Mononuclear cell (primary cell): ENCODE results near the gene MB21D2. TPM values are rescaled to one million over a fixed set of nuclear protein-coding genes. Genes with fewer than 3 reads are reported as not detected.

Experiments used
- H3K27me3 ChIP-seq: 2 replicates; pipeline ENCODE4 v1.6.0; 2011; ENCODE audit warnings: low read length, control low read depth; ENCODE audit not compliant: insufficient read depth
- H3K4me1 ChIP-seq: 2 replicates; pipeline ENCODE4 v1.5.1; 2011; ENCODE audit warnings: mild to moderate bottlenecking, low read length, control low read depth; ENCODE audit not compliant: insufficient read depth
- H3K4me3 ChIP-seq: 2 replicates; pipeline ENCODE4 v1.5.1; 2011; ENCODE audit warnings: mild to moderate bottlenecking, low read length, moderate library complexity
- H3K9me3 ChIP-seq: 2 replicates; pipeline ENCODE4 v1.5.1; 2011; ENCODE audit warnings: low read depth, mild to moderate bottlenecking, control low read depth, low read length
- total RNA-seq: library from RNA; depleted of rRNA; stranded (reverse); fragments of >200 nt; gene quantifications from one replicate; pipeline ENCODE4 v1.2.3, GENCODE V29; 2012

MB21D2 gene
- total RNA-seq, 1 donor = 8.7 TPM

DNA sequence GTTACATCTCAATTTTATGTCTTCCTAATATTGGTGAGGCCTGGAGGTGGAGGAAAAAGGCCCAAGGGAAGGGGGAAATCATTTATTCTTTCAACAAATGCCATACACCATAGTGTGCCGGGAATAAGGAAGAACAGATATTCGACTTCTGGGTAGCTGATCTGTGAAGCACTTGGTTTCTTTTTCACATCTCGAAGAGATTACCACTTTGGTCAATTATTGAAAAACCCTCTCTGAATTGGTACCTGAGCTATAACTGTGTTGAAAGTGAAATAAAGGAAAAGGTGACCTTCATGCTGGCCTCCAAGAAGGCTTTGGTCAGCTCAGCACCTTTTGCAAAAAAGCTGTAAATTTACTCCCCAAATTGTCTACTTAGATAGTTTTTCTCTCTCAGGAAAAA is 14.2 kb upstream of the MB21D2 start:
- Histone ChIP-seq H3K4me1 (peaks cover 12% of the 10 kb centered on the region), H3K4me3 (no peak overlapping the region), H3K27me3 (no peaks in the 10 kb centered on the region), H3K9me3 (no peaks in the 10 kb centered on the region)

DNA sequence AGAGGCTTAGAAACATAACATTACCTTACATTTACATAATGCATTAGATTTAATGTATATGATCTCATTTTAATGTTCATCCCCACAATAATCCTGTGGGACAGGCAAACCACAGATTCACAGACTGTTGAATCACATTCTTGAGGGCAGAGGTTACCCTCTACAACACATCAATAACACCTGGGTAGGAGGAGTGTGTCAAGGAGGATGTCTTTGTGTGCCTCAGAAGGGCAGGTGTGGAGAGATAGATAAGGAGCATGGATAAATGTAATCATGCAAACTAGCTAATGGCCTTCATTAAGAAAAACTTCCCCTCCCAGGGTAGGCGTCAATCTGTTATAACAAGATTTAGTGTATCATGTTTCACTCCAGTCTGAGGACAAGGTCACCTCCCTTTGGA is 12.9 kb upstream of the MB21D2 start:
- Histone ChIP-seq H3K4me1 (peaks cover 12% of the 10 kb centered on the region), H3K9me3 (no peaks in the 10 kb centered on the region), H3K4me3 (no peak overlapping the region), H3K27me3 (no peaks in the 10 kb centered on the region)

DNA sequence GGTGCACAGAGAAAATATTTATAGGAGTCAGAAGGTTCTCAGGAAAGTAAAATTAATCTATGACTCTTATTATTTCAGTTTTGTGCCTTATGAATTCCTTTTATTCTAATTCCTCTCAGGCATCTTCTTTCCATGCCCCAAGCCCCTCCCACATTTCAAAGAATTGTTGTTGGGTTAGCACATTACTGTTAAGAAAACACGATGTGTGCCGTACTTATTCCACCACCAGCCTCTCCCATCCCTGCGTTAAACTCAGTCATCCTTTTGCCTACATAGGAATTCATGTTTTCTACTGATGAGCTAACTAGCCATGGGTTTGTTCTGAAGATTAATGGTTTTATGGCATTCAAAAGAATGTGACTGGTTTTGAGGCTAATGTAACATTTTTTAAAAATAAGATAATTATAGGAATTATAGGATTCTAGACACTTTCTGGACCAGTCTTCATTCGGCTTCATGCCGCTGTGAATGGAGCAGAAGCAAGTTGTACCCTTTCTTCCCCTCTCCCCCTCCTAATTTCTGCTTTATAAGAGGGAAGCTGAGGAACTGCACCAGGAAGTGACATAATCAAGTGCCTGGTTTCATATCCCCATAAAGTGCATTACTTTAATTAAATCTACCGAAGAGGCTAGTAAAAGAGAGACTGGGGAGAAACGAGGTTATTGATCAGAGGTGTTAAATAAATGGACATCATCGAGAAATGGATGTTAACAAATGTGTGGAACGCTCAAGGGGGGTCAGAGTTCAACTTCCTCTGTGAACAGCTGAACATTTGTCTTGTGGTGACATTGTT is 12.3 kb upstream of the MB21D2 start:
- Histone ChIP-seq H3K9me3 (no peaks in the 10 kb centered on the region), H3K4me3 (no peak overlapping the region), H3K4me1 (peaks cover 12% of the 10 kb centered on the region), H3K27me3 (no peaks in the 10 kb centered on the region)

- Histone ChIP-seq H3K27me3 (no peaks in the 10 kb centered on the region), H3K9me3 (no peaks in the 10 kb centered on the region), H3K4me3 (no peak overlapping the region), H3K4me1 (peaks cover 12% of the 10 kb centered on the region)
Measured at GRCh38 chr3:192929146-192929545, 11.5 kb upstream of the MB21D2 start.

DNA sequence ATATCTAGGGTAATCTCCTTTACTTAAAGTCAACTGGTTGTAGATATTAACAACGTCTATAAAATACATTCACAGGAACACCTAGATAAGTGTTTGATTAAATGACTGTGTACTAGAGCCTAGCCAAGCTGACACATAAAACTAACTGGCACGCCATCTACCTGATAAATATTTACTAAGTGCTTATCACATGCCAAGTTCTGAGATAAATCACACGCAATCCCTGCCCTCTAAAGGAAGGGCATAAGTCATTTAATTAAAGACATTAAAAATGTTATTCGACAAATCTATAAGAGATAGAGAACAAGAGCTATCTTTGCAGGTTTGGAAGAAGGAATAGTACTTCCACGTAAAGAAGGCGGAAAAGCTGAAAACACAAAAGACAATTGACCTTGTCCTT is 11.1 kb upstream of the MB21D2 start:
- H3K9me3 ChIP-seq = no peaks in the 10 kb centered on the region
- H3K4me3 ChIP-seq = no peak overlapping the region
- H3K27me3 ChIP-seq = no peaks in the 10 kb centered on the region
- H3K4me1 ChIP-seq = peaks cover 12% of the 10 kb centered on the region

DNA sequence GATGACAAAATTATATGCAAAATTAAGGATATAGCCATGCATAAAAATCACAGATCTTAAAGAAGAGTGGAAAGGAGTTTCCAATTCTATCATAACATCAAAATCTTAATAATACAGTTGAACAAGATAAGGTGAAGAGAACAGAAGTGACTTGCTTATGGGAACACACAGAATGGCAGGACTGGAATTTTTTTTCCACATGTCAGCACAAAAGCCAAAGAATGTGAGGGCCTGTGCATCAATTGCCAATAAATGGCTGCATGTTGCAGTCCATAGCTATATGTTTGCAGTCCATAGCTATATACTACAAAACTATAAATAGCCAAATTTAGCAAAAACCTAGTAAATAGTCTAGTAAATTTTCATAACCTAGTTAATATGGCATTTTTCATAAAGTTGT is 10.4 kb upstream of the MB21D2 start:
- Histone ChIP-seq H3K9me3 (no peaks in the 10 kb centered on the region), H3K27me3 (no peaks in the 10 kb centered on the region), H3K4me3 (no peak overlapping the region), H3K4me1 (peaks cover 12% of the 10 kb centered on the region)

DNA sequence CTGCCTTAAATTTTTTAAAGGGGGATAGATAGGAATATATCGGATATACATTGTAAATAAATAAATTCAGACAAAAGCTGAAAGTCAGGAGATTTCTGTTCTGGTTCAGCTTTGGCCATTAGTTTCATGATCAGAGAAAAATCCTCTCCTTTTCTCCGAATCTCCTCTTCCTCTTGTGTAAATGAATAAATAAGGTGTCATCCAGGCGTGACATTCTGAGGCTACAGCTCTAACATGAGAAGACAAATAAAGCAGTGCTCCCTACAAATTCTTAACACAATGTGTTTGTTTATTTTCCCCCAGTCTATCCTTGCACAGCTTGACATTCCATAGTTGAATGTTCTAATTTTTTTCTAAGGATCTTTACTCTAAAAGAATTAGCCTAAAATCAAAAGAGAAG is 9.4 kb upstream of the MB21D2 start:
- H3K4me1 ChIP-seq = peaks cover 12% of the 10 kb centered on the region
- no peaks in the 10 kb centered on the region for H3K9me3 ChIP-seq
- no peaks in the 10 kb centered on the region for H3K27me3 ChIP-seq
- H3K4me3 ChIP-seq = no peak overlapping the region

DNA sequence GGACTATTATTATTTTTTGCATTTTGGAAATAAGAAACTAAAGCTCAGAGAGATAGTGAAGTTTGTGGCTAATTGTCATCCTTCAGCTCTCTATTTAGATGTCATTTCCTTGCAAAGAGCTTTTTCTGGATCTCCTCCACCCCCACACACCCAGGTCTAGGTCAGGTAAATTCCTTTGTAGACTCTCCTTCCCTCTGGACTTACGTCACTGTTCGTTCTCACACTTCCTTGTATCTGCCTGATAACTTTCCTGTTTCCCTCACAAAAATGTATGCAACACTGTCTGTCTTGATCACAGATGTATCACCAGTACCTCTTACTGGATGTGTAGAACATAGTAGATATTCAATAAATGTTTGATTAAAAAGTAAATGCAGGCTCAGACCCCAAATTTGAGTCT is 6.1 kb upstream of the MB21D2 start:
- Histone ChIP-seq H3K9me3 (no peaks in the 10 kb centered on the region), H3K4me1 (peaks cover 7% of the 10 kb centered on the region), H3K4me3 (no peak overlapping the region), H3K27me3 (peaks cover 11% of the 10 kb centered on the region)

- no peak overlapping the region for H3K4me3 ChIP-seq
- no peaks in the 10 kb centered on the region for H3K9me3 ChIP-seq
- peaks cover 19% of the 10 kb centered on the region for H3K4me1 ChIP-seq
- peaks cover 27% of the 10 kb centered on the region for H3K27me3 ChIP-seq
Measured at GRCh38 chr3:192921793-192922192, 4.1 kb upstream of the MB21D2 start.

DNA sequence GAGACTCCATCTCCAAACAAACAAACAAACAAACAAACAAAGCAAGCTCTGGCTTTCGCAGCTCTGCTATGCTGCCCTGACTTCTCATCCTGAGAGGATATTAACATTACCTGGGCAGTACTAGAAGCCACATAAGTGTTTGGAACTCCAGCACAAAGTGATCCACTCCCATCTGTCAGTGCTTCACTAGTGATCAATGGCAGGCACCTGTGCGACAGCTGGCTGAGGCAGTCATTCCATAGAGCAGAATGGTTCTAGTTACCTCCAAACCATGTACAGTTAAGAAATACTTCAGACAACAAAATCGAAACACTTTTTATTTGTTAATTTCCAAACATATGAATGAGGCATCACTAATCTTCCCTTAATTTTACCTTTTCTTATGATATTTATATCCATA is 2.8 kb upstream of the MB21D2 start:
- Histone ChIP-seq H3K4me3 (no peak overlapping the region), H3K4me1 (peaks cover 27% of the 10 kb centered on the region), H3K9me3 (no peaks in the 10 kb centered on the region), H3K27me3 (peaks cover 41% of the 10 kb centered on the region)

GRCh38 chr3:192919901-192920300 is 2.2 kb upstream of the MB21D2 start:
- Histone ChIP-seq H3K27me3 (peaks cover 46% of the 10 kb centered on the region), H3K4me1 (peaks cover 27% of the 10 kb centered on the region), H3K9me3 (no peaks in the 10 kb centered on the region), H3K4me3 (no peak overlapping the region)

DNA sequence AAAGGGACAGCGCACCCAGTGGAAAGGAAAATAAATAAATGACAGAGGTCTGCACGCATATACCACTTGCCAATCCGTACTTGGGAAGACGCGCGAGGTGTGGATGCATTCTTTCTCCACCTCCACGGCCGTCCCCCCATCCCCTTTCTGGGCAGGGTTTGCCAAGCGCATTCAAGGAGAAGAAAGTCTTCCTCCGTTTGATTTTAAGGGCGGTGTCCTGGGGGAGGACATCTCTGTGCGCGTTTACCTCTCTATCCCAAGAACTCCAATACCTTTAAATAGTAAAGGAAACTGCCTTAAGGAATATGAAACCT is 576 bp upstream of the MB21D2 start:
- H3K27me3 ChIP-seq = peaks cover 63% of the 10 kb centered on the region
- peak overlapping the region; percentile 41 for H3K4me3 ChIP-seq
- H3K4me1 ChIP-seq = peaks cover 27% of the 10 kb centered on the region
- H3K9me3 ChIP-seq = no peaks in the 10 kb centered on the region

GRCh38 chr3:192917028-192917403 is 640 bp downstream of the MB21D2 start:
- no peaks in the 10 kb centered on the region for H3K9me3 ChIP-seq
- peaks cover 63% of the 10 kb centered on the region for H3K27me3 ChIP-seq
- peak overlapping the region; percentile 54 for H3K4me3 ChIP-seq
- peaks cover 27% of the 10 kb centered on the region for H3K4me1 ChIP-seq

- no peaks in the 10 kb centered on the region for H3K9me3 ChIP-seq
- peak overlapping the region; percentile 54 for H3K4me3 ChIP-seq
Measured at GRCh38 chr3:192916371-192917027, 1.2 kb downstream of the MB21D2 start.

DNA sequence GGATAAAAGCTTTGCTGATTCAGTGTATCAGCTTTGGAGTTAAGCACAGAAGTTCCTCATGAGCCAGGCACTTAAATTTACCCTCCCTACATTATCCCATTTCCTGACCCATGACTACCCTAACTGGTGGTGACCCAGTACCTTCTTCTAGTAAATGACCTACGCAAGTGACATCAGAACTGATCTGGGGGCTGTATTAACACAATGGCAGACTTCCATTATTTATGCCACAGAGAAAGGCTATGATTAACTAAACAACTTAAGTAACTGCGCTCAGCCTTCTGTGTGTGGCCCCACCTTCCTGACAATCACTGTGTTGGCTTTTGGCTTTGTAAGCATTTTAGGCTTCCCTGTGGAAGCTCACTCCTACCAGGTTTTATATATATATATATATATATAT is 1.9 kb downstream of the MB21D2 start:
- peaks cover 63% of the 10 kb centered on the region for H3K27me3 ChIP-seq
- H3K4me1 ChIP-seq = peaks cover 27% of the 10 kb centered on the region
- H3K4me3 ChIP-seq = no peak overlapping the region
- no peaks in the 10 kb centered on the region for H3K9me3 ChIP-seq

More at GRCh38 chr3:192916371-192917027, 1.2 kb downstream of the MB21D2 start:
- Histone ChIP-seq H3K27me3 (peaks cover 63% of the 10 kb centered on the region), H3K4me1 (peaks cover 27% of the 10 kb centered on the region)

DNA sequence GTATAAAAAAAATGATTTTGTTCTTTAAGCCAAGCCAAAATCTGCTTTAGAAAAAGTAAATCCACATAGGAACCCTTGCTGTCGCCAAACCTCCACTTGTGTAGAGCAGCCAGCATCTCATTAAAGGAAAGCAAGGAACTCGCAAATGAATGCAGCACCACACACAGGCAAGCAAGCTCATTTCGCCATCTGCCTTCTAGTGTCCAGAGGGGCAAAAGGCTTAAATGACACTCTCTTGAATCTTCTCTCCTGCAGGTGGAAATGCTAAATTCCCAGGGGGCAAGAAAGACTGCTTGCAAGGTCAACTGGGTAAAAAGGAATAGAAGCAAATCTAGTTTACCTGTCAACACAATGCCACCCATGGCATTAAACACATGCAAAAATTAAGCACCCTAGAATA is 2.4 kb downstream of the MB21D2 start:
- Histone ChIP-seq H3K4me1 (peaks cover 26% of the 10 kb centered on the region), H3K4me3 (no peak overlapping the region), H3K27me3 (peaks cover 63% of the 10 kb centered on the region), H3K9me3 (no peaks in the 10 kb centered on the region)
